ENCODE measurements around the gene ECE2. TPM values are rescaled to one million over a fixed set of nuclear protein-coding genes. Genes with fewer than 3 reads are reported as not detected.

The ECE2 gene
- total RNA-seq, 6 donors from 2014 or later: not detected

- peaks cover 15 to 20% (median 15%) of the 10 kb centered on the region in 4 donors for H3K4me1 ChIP-seq
- TF ChIP-seq POLR2A (IDR thresholded peaks at IDR 0.05) (no peak), CTCF (IDR thresholded peaks at IDR 0.05) (no peak), POLR2AphosphoS5 (IDR thresholded peaks at IDR 0.05) (no peak), EP300 (IDR thresholded peaks at IDR 0.05) (no peak)
- H3K27me3 ChIP-seq: no peaks in the 10 kb centered on the region
- H3K36me3 ChIP-seq: peaks cover 17 to 36% (median 28%) of the 10 kb centered on the region in 4 donors
- H3K9me3 ChIP-seq: no peaks in the 10 kb centered on the region
- DNase-seq: no peak
- H3K27ac ChIP-seq: no peak overlapping the region
- H3K4me3 ChIP-seq: no peak overlapping the region
- no peak for ATAC-seq (ENCODE audit: low FRiP score in 2 of 2)
Observed at GRCh38 chr3:184311633-184312032, 35.8 kb downstream of the ECE2 start.

DNA sequence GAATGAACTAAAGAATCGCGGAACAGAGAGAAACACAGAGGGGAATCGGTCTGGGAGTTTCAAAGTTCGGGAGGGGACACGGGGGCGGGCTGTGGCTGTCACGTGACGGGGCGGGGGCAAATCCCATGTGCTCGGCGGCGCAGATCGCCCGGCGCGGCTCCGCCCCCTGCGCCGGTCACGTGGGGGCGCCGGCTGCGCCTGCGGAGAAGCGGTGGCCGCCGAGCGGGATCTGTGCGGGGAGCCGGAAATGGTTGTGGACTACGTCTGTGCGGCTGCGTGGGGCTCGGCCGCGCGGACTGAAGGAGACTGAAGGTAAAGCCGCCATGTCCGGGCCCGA, 38.5 kb downstream of the ECE2 start, which contains the start of gene EIF4G1:
Gene EIF4G1, plus strand, starts transcription at position 244 of the 337 bp plus-strand sequence. CDS start 1,191 bp downstream, outside the sequence.
- WGBS, 2 donors: 0 to 1% methylated on average over 20 to 33 of the region's 40 CpGs
- ATAC-seq (ENCODE audit: low FRiP score in 2 of 2) (peak; percentile 91 to 95), DNase-seq (peak; percentile 95 to 99)
- no peaks in the 10 kb centered on the region for H3K27me3 ChIP-seq
- H3K9me3 ChIP-seq: no peaks in the 10 kb centered on the region
- peak within 1 kb of the TSS; percentile 97 to 98 (median 98) for H3K27ac ChIP-seq
- H3K4me1 ChIP-seq: peaks cover 42 to 46% (median 42%) of the 10 kb centered on the region in 4 donors
- peak within 1 kb of the TSS; percentile 83 to 93 (median 88) for H3K4me3 ChIP-seq
- TF ChIP-seq CTCF (IDR thresholded peaks at IDR 0.05): no peak
- TF ChIP-seq EP300 (IDR thresholded peaks at IDR 0.05): peak in 1 of 4 donors; percentile 15
- TF ChIP-seq POLR2A (IDR thresholded peaks at IDR 0.05): peak in 2 of 4 donors; percentile 22 to 82
- TF ChIP-seq POLR2AphosphoS5 (IDR thresholded peaks at IDR 0.05): peak; percentile 74 to 77
- peaks cover 0 to 30% (median 19%) of the 10 kb centered on the region in 4 donors for H3K36me3 ChIP-seq

- Histone ChIP-seq H3K36me3 (peaks cover 0 to 29% (median 16%) of the 10 kb centered on the region in 4 donors), H3K4me3 (peak overlapping the region; percentile 83 to 93 (median 88)), H3K4me1 (peaks cover 45 to 52% (median 48%) of the 10 kb centered on the region in 4 donors), H3K9me3 (no peaks in the 10 kb centered on the region), H3K27ac (peak overlapping the region; percentile 97 to 98 (median 98)), H3K27me3 (no peaks in the 10 kb centered on the region)
- DNase-seq (peak; percentile 83 to 96), ATAC-seq (ENCODE audit: low FRiP score in 2 of 2) (peak; percentile 80 to 90)
- 1% methylated on average over 13 of the region's 89 CpGs; no CpG with 5 or more reads in 1 of the 2 donors for WGBS, 2 donors
- TF ChIP-seq CTCF (IDR thresholded peaks at IDR 0.05) (no peak), POLR2AphosphoS5 (IDR thresholded peaks at IDR 0.05) (peak; percentile 91 to 94), EP300 (IDR thresholded peaks at IDR 0.05) (peak in 2 of 4 donors; percentile 64 to 86), POLR2A (IDR thresholded peaks at IDR 0.05) (peak in 3 of 4 donors; percentile 1 to 76 (median 67))
Observed at GRCh38 chr3:184314700-184315542, 39.1 kb downstream of the ECE2 start.

GRCh38 chr3:184315543-184315867, 39.7 kb downstream of the ECE2 start:
- peak in 1 of 2 donors; percentile 2 for ATAC-seq (ENCODE audit: low FRiP score in 2 of 2)
- H3K4me1 ChIP-seq: peaks cover 50 to 58% (median 53%) of the 10 kb centered on the region in 4 donors
- peak overlapping the region; percentile 97 to 98 (median 98) for H3K27ac ChIP-seq

More at GRCh38 chr3:184315543-184315867, 39.7 kb downstream of the ECE2 start:
- TF ChIP-seq EP300 (IDR thresholded peaks at IDR 0.05) (no peak), CTCF (IDR thresholded peaks at IDR 0.05) (no peak), POLR2AphosphoS5 (IDR thresholded peaks at IDR 0.05) (no peak), POLR2A (IDR thresholded peaks at IDR 0.05) (no peak)
- no peaks in the 10 kb centered on the region for H3K9me3 ChIP-seq
- no peak for DNase-seq
- H3K36me3 ChIP-seq: peaks cover 0 to 31% (median 16%) of the 10 kb centered on the region in 4 donors
- WGBS, 2 donors: 8 to 15% methylated on average over 5 to 6 of the region's 6 CpGs
- H3K4me3 ChIP-seq: peak overlapping the region; percentile 83 to 93 (median 88)
- H3K27me3 ChIP-seq: no peaks in the 10 kb centered on the region

All from upper lobe of left lung (tissue), 6 donors.